Spleen (tissue), 7 donors: ENCODE measurements around the gene PRAMEF2.
"Not testable (repeated sequence)": the region's sequence is repeated elsewhere in the genome, so short reads cannot be mapped to it uniquely, and the experiment has no call there.

Experiments used
- CTCF ChIP-seq, 11 experiments: fragments of 200-600 bp in 7 of 11; fragments of 450-650 bp in 4 of 11; sonication (generic) in 4 of 11; IDR thresholded peaks in 8 of 11; conservative IDR thresholded peaks in 3 of 11; 1 replicate in 7 of 11; 2 replicates in 4 of 11; pipeline versions ENCODE4 v1.4.0 to v1.8.0; 2016 to 2021; ENCODE audit warnings: antibody characterized with exemption in 11 of 11, inconsistent platforms in 4 of 11, mild to moderate bottlenecking in 1 of 11
- POLR2A ChIP-seq, 3 donors: fragments of 450-650 bp; IDR thresholded peaks; one replicate each; pipeline ENCODE4 v1.5.1; 2017; ENCODE audit warnings: antibody characterized with exemption in 3 of 3, mild to moderate bottlenecking in 1 of 3
- donor health status: DM: no; HTN: no; CAD: no; lungs with moderate emphysema.
- donor health status: DM: no; HTN: no; CAD: no.
- donor health status: DM: no; HTN: no; CAD: no.

GRCh38 chr1:12863131-12863880 lies 6.4 kb downstream of the PRAMEF2 start:
- not testable (repeated sequence) for TF ChIP-seq POLR2A (IDR thresholded peaks at IDR 0.05); CTCF (IDR thresholded peaks at IDR 0.05 in 8 of 11, conservative IDR thresholded peaks at IDR 0.05 in 3 of 11)
